Epithelial cell of proximal tubule (primary cell): ENCODE data around the gene TEDDM1. TPM values are rescaled to one million over a fixed set of nuclear protein-coding genes. Genes with fewer than 3 reads are reported as not detected.
A peak's percentile ranks its signal among the peaks of the same experiment; 100 is the strongest.
"Not testable (repeated sequence)": the region's sequence is repeated elsewhere in the genome, so short reads cannot be mapped to it uniquely, and the experiment has no call there.

Experiments used
- DNase-seq: peaks from one replicate; pipeline ENCODE4 v3.0.0-alpha.2; 2011; ENCODE audit warnings: low read depth
- H3K4me3 ChIP-seq: 2 replicates; pipeline ENCODE4 v1.5.1; 2011; ENCODE audit warnings: low read depth, mild to moderate bottlenecking, low read length
- total RNA-seq: library from RNA; depleted of rRNA; stranded (reverse); fragments of >200 nt; gene quantifications from 2 replicates; pipeline ENCODE4 v1.2.3, GENCODE V29; 2015
- TF ChIP-seq, protein P1 (sequence below): conservative IDR thresholded peaks from 2 replicates; pipeline ENCODE4 v1.5.1; 2012; ENCODE audit warnings: low read depth, mild to moderate bottlenecking, low read length

Gene TEDDM1, protein sequence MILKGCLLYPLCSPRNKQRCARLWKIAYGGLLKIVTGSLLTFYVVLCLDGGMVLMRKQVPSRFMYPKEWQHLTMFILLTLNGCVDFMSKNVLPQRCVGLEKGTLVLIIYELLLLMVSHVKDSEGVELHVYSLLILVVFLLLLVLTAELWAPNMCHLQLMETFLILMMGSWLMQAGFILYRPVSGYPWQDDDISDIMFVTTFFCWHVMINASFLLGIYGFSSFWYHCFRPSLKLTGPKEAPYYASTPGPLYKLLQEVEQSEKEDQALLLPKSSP
- total RNA-seq = not detected in 2 replicates

DNA sequence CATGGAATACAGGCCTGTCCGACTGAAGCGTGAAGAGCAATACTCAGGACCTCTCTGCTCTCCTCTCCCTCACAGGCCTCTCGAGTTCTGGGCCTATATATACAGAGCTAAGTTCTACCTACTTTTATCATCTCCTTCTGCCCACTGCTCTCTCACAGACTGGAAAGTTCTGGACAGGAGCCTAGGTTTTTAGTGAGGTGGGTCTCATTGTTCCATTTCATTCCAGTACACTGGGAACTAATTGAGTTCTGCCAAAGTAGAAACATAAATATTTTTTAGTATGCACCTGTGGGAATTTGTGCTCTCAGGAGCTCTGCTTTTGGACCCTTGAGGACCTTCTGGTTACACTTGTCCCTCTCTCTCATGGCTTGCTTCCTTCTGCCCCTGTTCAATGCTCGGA is at the start of gene TEDDM1:
Gene TEDDM1, minus strand, starts transcription at position 101 of the 400 bp plus-strand sequence. CDS start 182 bp downstream, outside the sequence.
- TF ChIP-seq, protein P1, sequence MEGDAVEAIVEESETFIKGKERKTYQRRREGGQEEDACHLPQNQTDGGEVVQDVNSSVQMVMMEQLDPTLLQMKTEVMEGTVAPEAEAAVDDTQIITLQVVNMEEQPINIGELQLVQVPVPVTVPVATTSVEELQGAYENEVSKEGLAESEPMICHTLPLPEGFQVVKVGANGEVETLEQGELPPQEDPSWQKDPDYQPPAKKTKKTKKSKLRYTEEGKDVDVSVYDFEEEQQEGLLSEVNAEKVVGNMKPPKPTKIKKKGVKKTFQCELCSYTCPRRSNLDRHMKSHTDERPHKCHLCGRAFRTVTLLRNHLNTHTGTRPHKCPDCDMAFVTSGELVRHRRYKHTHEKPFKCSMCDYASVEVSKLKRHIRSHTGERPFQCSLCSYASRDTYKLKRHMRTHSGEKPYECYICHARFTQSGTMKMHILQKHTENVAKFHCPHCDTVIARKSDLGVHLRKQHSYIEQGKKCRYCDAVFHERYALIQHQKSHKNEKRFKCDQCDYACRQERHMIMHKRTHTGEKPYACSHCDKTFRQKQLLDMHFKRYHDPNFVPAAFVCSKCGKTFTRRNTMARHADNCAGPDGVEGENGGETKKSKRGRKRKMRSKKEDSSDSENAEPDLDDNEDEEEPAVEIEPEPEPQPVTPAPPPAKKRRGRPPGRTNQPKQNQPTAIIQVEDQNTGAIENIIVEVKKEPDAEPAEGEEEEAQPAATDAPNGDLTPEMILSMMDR = no peak
- no peak for DNase-seq
- no peak within 1 kb of the TSS for H3K4me3 ChIP-seq

DNA sequence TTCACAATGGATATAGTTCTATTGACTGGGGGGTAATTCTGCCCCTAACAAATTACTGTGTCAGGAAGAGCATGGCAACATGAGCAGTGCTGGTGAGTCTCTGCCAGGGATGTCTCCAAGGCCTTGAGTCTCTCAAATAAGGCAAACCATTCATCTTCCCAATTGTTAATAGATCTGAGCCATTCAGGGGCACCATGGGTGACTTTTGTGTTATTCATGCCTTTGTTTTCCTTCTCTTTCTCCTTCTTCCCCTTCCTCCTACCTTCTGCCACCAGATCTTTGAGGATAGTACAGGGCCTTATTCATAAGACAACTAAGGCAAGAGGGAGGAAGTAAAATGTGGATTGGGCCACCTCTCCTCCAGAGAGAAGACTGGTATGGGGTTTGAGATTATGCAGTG is 49.6 kb upstream of the TEDDM1 start, which contains the start of gene RGSL1:
Gene RGSL1, plus strand, starts transcription at position 60 of the 400 bp plus-strand sequence. Its CDS starts 20 bp downstream, at position 80.
- H3K4me3 ChIP-seq = no peak within 1 kb of the TSS
- TF ChIP-seq, protein P1 = no peak
- no peak for DNase-seq

DNA sequence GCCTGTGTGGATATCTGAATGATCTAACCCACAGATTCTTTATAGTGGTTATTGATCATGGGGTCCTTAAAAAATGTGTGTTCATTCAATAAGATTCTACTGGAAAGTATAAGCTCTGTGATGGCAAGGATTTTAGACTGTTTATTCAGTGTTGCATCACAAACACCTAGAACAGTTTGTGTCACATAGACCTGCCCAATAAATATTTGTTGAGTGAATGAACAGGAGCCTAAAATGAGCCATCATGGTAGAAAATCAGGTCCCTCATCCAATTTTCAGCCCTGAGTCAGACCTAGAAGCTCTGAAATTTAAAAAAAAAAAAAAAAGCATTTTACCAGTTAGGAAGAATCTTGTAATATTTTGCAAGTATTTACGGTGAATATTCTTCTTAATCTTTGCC is 47.2 kb upstream of the TEDDM1 start:
- DNase-seq = no peak
- TF ChIP-seq, protein P1 = no peak
- H3K4me3 ChIP-seq = no peak overlapping the region

DNA sequence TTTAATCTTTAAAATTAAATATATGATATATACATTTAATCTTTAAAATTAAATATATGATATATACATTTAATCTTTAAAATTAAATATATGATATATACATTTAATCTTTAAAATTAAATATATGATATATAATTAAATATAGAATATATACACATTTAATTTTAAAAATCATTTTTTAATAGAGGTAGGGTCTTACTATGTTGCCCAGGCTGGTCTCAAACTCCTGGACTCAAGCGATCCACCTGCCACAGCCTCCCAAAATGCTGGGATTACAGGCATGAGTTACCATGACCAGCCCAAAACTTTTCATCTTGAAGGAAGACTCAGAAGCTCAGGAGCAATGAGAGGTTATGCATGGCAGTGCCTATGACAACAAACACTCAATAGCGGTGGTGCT is 46.7 kb upstream of the TEDDM1 start:
- not testable (repeated sequence) for H3K4me3 ChIP-seq, DNase-seq

DNA sequence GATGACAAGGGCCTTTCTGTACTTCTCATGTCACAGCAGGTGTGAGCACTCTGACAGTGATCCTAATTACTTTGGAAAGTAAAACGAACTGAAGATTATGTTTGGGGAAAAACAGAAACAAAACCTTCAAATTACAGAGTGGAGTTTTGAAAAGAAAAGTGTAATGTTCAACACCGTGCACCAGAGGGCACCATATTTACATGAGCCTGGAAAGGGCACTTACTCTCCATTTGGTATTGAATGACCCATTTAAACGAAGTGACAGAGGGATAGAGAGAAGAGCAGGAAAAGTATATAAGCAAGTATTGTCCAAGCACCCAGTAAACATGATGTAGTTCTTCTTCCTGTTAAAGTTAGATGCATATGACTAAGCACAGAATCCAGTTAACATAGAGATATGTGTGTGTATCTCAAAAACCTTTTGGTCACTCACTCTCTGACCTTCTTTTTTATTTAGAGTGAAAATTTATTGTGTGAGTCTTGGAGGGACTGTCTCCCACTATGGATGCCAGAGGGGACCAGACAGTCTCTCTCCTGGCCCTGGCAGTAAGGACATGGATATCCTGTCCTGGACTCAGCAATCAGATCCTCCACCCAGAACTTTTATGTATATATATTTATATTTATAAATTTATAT is 45.7 kb upstream of the TEDDM1 start:
- peak; percentile 22 for DNase-seq
- TF ChIP-seq, protein P1 = peak; percentile 81
- H3K4me3 ChIP-seq = no peak overlapping the region

DNA sequence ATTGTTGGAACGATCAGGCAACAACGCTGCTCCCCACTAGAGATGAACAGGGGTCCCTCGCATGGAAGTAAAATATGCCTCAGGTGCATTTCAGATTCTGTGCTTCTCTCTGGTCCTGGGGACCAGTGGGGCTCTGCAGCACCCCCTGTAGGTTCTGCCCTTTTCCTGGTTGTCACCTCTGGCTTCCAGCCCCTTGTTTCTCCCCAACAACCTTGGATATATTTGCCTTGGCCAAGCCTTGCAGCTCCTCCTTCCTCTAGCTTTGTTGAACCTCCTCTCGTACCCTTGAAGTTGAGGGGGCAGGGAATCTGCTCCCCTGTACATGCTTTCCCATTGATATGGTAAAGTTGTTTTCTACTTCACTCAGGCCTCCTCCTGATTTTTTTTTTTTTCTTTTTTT is 44.0 kb upstream of the TEDDM1 start:
- H3K4me3 ChIP-seq = no peak overlapping the region
- no peak for DNase-seq
- TF ChIP-seq, protein P1 = peak; percentile 25

DNA sequence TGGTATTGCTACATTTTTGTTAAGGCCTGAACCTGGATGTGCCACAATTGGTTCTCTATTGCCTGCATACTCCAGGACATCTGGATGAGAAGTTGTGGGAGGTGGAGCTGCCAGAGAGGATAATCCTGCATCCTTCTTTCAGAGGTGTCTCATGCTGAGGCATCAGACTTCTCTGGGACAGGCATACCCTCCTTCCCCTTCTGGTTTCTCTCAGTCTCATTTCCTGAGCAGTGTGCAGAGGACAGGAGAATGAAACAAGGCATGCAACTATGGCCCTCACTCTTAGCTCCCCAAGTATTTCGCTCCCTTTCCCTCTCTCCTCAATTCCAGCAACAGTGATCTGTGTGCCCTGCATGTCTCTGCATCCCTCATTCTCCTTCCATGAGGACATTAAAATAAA is 41.9 kb upstream of the TEDDM1 start:
- H3K4me3 ChIP-seq = no peak overlapping the region
- no peak for DNase-seq
- TF ChIP-seq, protein P1 = no peak
